HFFc6 (cell line): ENCODE measurements around the gene TEAD4. TPM values are rescaled to one million over a fixed set of nuclear protein-coding genes. Genes with fewer than 3 reads are reported as not detected.

ENCODE experiments used
- DNase-seq: peaks from one replicate; pipeline ENCODE4 v3.0.0-alpha.2; 2018
- H3K27ac Mint-ChIP-seq: 2 replicates; pipeline ENCODE4 v1.8.0; 2020; ENCODE audit warnings: mild to moderate bottlenecking, mixed read lengths
- H3K27me3 Mint-ChIP-seq: 2 replicates; pipeline ENCODE4 v1.8.0; 2021; ENCODE audit warnings: mild to moderate bottlenecking, moderate library complexity, mixed read lengths; ENCODE audit not compliant: insufficient read depth
- H3K36me3 Mint-ChIP-seq: 2 replicates; pipeline ENCODE4 v1.8.0; 2021; ENCODE audit warnings: low read depth, mixed read lengths
- H3K4me1 Mint-ChIP-seq: 2 replicates; pipeline ENCODE4 v1.8.0; 2020; ENCODE audit warnings: low read depth, mixed read lengths
- H3K4me3 Mint-ChIP-seq: 2 replicates; pipeline ENCODE4 v1.8.0; 2020; ENCODE audit warnings: mild to moderate bottlenecking, moderate library complexity, mixed read lengths
- H3K9me3 Mint-ChIP-seq: 2 replicates; pipeline ENCODE4 v1.8.0; 2020; ENCODE audit warnings: mild to moderate bottlenecking, mixed read lengths
- CTCF ChIP-seq: fragments of 200-600 bp; sonication (generic); IDR thresholded peaks from 2 replicates; pipeline ENCODE4 v1.5.0; 2021; ENCODE audit warnings: antibody characterized with exemption, mild to moderate bottlenecking
- total RNA-seq, 6 experiments: library from RNA; stranded (reverse); fragmentation: NEBNext Ultra II Directional; extraction: Animal tissue kit (Norgen Biotek cat#: 25700); gene quantifications; 2 replicates in 1 of 6; 3 replicates in 5 of 6; pipeline ENCODE4 v1.2.3, GENCODE V29; 2021

Gene TEAD4
- total RNA-seq, 6 experiments from 2014 or later = 22.2 to 26.2 (median 24.7) TPM

- no peak overlapping the region for H3K27ac Mint-ChIP-seq
- no peaks in the 10 kb centered on the region for H3K9me3 Mint-ChIP-seq
- peaks cover 3% of the 10 kb centered on the region; the same call in 1 of the 2 replicates for H3K27me3 Mint-ChIP-seq
- no peaks in the 10 kb centered on the region for H3K36me3 Mint-ChIP-seq
- no peak overlapping the region for H3K4me3 Mint-ChIP-seq
- H3K4me1 Mint-ChIP-seq = no peaks in the 10 kb centered on the region
- TF ChIP-seq CTCF = no peak
- DNase-seq = no peak
Observed at GRCh38 chr12:2949411-2949810, 9.8 kb upstream of the TEAD4 start.

- Mint-ChIP-seq H3K27ac (no peak overlapping the region), H3K27me3 (no peaks in the 10 kb centered on the region), H3K4me1 (peaks cover 25% of the 10 kb centered on the region), H3K36me3 (peaks cover 10% of the 10 kb centered on the region; the same call in 1 of the 2 replicates), H3K4me3 (no peak overlapping the region), H3K9me3 (no peaks in the 10 kb centered on the region)
- TF ChIP-seq CTCF = no peak
- DNase-seq = no peak
Observed at GRCh38 chr12:2955888-2956287, 3.3 kb upstream of the TEAD4 start.

GRCh38 chr12:2957816-2958431 is 1.3 kb upstream of the TEAD4 start:
- DNase-seq = peak; percentile 13
- peak; percentile 24; the same call in 1 of the 2 replicates for TF ChIP-seq CTCF
- H3K4me1 Mint-ChIP-seq = peaks cover 37% of the 10 kb centered on the region
- peaks cover under 1% of the 10 kb centered on the region; the same call in 1 of the 2 replicates for H3K27me3 Mint-ChIP-seq
- peak overlapping the region; percentile 98 for H3K27ac Mint-ChIP-seq
- H3K4me3 Mint-ChIP-seq = peak overlapping the region; percentile 93
- H3K36me3 Mint-ChIP-seq = peaks cover 10% of the 10 kb centered on the region; the same call in 1 of the 2 replicates
- no peaks in the 10 kb centered on the region for H3K9me3 Mint-ChIP-seq

GRCh38 chr12:2958432-2959191 is 585 bp upstream of the TEAD4 start:
- Mint-ChIP-seq H3K9me3 (no peaks in the 10 kb centered on the region), H3K4me3 (peak overlapping the region; percentile 93), H3K27ac (peak overlapping the region; percentile 98), H3K27me3 (peaks cover 2% of the 10 kb centered on the region; the same call in 1 of the 2 replicates), H3K36me3 (peaks cover 12% of the 10 kb centered on the region), H3K4me1 (peaks cover 44% of the 10 kb centered on the region)
- DNase-seq = peak; percentile 81
- no peak for TF ChIP-seq CTCF

GRCh38 chr12:2959505-2960389 is 550 bp downstream of the TEAD4 start:
- Mint-ChIP-seq H3K36me3 (peaks cover 13% of the 10 kb centered on the region), H3K4me3 (peak overlapping the region; percentile 93), H3K27me3 (peaks cover 2% of the 10 kb centered on the region; the same call in 1 of the 2 replicates), H3K9me3 (no peaks in the 10 kb centered on the region), H3K4me1 (peaks cover 46% of the 10 kb centered on the region), H3K27ac (peak overlapping the region; percentile 85)
- no peak; the same call in 1 of the 2 replicates for TF ChIP-seq CTCF
- DNase-seq = peak; percentile 61
